ENCODE data around the gene PRIMPOL.
"Not testable (repeated sequence)": the region's sequence is repeated elsewhere in the genome, so short reads cannot be mapped to it uniquely, and the experiment has no call there.

Gene PRIMPOL

DNA sequence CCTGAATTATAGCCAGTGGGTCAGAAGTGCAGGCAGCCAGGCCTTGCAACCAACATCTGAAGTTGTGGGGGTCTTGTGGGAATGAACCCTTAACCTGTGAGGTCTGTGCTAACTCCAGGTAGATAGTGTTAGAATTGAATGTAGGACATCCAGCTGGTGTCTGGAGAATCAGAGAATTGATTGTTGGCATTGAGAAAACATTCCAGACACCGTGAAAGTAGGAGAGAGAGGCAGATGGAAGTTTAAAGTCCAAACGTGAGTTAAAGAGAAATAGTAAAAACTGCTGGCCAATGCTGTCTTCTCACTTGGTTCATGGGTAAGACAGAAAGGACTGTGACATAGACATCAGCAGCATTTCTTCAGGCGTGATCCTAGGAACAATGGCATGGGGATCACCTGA is 28.0 kb upstream of the PRIMPOL start:
- Histone ChIP-seq H2AK5ac (ENCODE audit: low read length, severe bottlenecking) (no peak overlapping the region), H2BK12ac (ENCODE audit: low read length in 2 of 2) (no peak overlapping the region), H3K4ac (ENCODE audit: low read depth in 1 of 2, low read length in 2 of 2) (no peak overlapping the region), H3K9me3 (ENCODE audit: control insufficient read depth, low read length) (no peaks in the 10 kb centered on the region), H3K4me1 (ENCODE audit: control insufficient read depth, insufficient read depth, low read depth, low read length) (peaks cover 2% of the 10 kb centered on the region), H3K27ac (ENCODE audit: low read length, poor library complexity, severe bottlenecking) (no peak overlapping the region), H3K9ac (ENCODE audit: low read length) (no peak overlapping the region), H4K91ac (ENCODE audit: low read length) (no peak overlapping the region), H2BK15ac (ENCODE audit: low read depth, poor library complexity, severe bottlenecking) (no peak overlapping the region), H3K27me3 (ENCODE audit: control insufficient read depth in 1 of 2, insufficient read depth in 1 of 2, low read length in 2 of 2) (no peaks in the 10 kb centered on the region), H4K8ac (ENCODE audit: low read length) (no peak overlapping the region), H3K36me3 (ENCODE audit: control insufficient read depth in 1 of 2, insufficient read depth in 2 of 2, low read depth in 1 of 2, low read length in 2 of 2) (peaks cover 12 to 13% of the 10 kb centered on the region in 2 experiments), H3K23ac (ENCODE audit: low read length in 2 of 2) (no peak overlapping the region), H3K4me2 (ENCODE audit: low read length, poor library complexity, severe bottlenecking) (no peak overlapping the region), H3K79me1 (replicated peaks; ENCODE audit: low read length, poor library complexity, severe bottlenecking) (no peaks in the 10 kb centered on the region), H3K4me3 (ENCODE audit: insufficient read depth in 1 of 2, low read depth in 1 of 2, low read length in 2 of 2) (no peak overlapping the region), H3K14ac (ENCODE audit: low read length in 2 of 2) (no peak overlapping the region), H3K18ac (ENCODE audit: low read depth in 1 of 2, low read length in 2 of 2) (no peak overlapping the region), H2AFZ (ENCODE audit: low read depth, low read length) (no peak overlapping the region), H2BK120ac (ENCODE audit: low read depth, low read length) (no peak overlapping the region), H2BK5ac (ENCODE audit: low read depth, low read length, poor library complexity, severe bottlenecking) (no peak overlapping the region)
- no peak for DNase-seq
- WGBS: 94% methylated on average over 3 of the region's 3 CpGs

DNA sequence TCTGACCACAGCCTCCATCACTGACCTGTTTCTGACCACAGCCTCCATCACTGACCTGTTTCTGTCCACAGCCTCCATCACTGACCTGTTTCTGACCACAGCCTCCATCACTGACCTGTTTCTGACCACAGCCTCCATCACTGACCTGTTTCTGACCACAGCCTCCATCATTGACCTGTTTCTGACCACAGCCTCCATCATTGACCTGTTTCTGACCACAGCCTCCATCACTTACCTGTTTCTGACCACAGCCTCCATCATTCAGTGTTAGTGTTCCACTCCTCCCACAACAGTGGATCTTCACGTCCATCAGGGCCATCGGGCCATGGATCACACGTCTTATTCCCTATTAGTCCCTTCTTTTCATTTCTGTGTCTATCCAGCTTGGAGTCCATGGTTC is 25.0 kb upstream of the PRIMPOL start:
- not testable (repeated sequence) for H2AFZ ChIP-seq (ENCODE audit: low read depth, low read length); H3K23ac ChIP-seq (ENCODE audit: low read length in 2 of 2); H3K79me1 ChIP-seq (replicated peaks; ENCODE audit: low read length, poor library complexity, severe bottlenecking); H2BK15ac ChIP-seq (ENCODE audit: low read depth, poor library complexity, severe bottlenecking); H3K27me3 ChIP-seq (ENCODE audit: control insufficient read depth in 1 of 2, insufficient read depth in 1 of 2, low read length in 2 of 2); H4K91ac ChIP-seq (ENCODE audit: low read length); H3K9ac ChIP-seq (ENCODE audit: low read length); H3K14ac ChIP-seq (ENCODE audit: low read length in 2 of 2); H2BK5ac ChIP-seq (ENCODE audit: low read depth, low read length, poor library complexity, severe bottlenecking); H2BK12ac ChIP-seq (ENCODE audit: low read length in 2 of 2); H3K4ac ChIP-seq (ENCODE audit: low read depth in 1 of 2, low read length in 2 of 2); H3K4me1 ChIP-seq (ENCODE audit: control insufficient read depth, insufficient read depth, low read depth, low read length); H3K4me3 ChIP-seq (ENCODE audit: insufficient read depth in 1 of 2, low read depth in 1 of 2, low read length in 2 of 2); H3K27ac ChIP-seq (ENCODE audit: low read length, poor library complexity, severe bottlenecking); H2BK120ac ChIP-seq (ENCODE audit: low read depth, low read length); H3K9me3 ChIP-seq (ENCODE audit: control insufficient read depth, low read length); DNase-seq; H4K8ac ChIP-seq (ENCODE audit: low read length); H3K18ac ChIP-seq (ENCODE audit: low read depth in 1 of 2, low read length in 2 of 2); H3K4me2 ChIP-seq (ENCODE audit: low read length, poor library complexity, severe bottlenecking); H2AK5ac ChIP-seq (ENCODE audit: low read length, severe bottlenecking)
- H3K36me3 ChIP-seq (ENCODE audit: control insufficient read depth in 1 of 2, insufficient read depth in 2 of 2, low read depth in 1 of 2, low read length in 2 of 2): peaks cover 23 to 42% of the 10 kb centered on the region in 2 experiments
- WGBS: 99% methylated on average over 3 of the region's 3 CpGs

DNA sequence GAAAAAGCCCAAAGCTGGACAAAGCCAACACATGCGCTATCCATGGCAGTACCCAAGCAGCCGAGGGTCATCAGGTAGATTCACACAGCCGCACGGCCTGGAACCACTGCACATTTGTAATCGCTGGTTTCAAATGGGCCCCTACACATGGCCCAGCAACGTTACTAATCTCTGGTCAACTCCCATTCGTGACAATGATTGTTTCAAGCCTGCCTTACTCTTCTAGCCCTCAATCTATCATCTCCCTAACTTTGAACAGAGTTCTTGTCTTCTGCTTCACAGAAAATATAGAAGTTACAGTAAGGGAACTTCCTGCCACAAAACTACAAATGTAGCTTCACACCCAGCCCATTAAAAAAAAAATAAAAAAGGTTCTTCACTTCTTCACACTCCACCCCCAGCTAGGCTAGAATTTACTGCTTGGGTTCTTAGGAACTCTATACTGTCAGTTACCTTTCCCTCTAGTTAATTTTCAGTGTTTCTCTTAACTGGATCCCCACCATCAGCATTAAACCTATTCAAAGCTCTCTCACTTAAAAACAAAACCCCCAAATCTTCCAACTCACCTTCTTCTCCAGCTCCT is 24.5 kb upstream of the PRIMPOL start:
- Histone ChIP-seq H3K27me3 (ENCODE audit: control insufficient read depth in 1 of 2, insufficient read depth in 1 of 2, low read length in 2 of 2) (no peaks in the 10 kb centered on the region), H2BK12ac (ENCODE audit: low read length in 2 of 2) (no peak overlapping the region), H3K79me1 (replicated peaks; ENCODE audit: low read length, poor library complexity, severe bottlenecking) (peaks cover 5% of the 10 kb centered on the region), H4K91ac (ENCODE audit: low read length) (no peak overlapping the region), H4K8ac (ENCODE audit: low read length) (no peak overlapping the region), H3K4ac (ENCODE audit: low read depth in 1 of 2, low read length in 2 of 2) (no peak overlapping the region), H3K4me3 (ENCODE audit: insufficient read depth in 1 of 2, low read depth in 1 of 2, low read length in 2 of 2) (no peak overlapping the region), H3K9me3 (ENCODE audit: control insufficient read depth, low read length) (no peaks in the 10 kb centered on the region), H2BK5ac (ENCODE audit: low read depth, low read length, poor library complexity, severe bottlenecking) (no peak overlapping the region), H3K27ac (ENCODE audit: low read length, poor library complexity, severe bottlenecking) (peak overlapping the region; percentile 42), H2BK15ac (ENCODE audit: low read depth, poor library complexity, severe bottlenecking) (no peak overlapping the region), H3K14ac (ENCODE audit: low read length in 2 of 2) (no peak overlapping the region), H3K4me1 (ENCODE audit: control insufficient read depth, insufficient read depth, low read depth, low read length) (no peaks in the 10 kb centered on the region), H2AK5ac (ENCODE audit: low read length, severe bottlenecking) (no peak overlapping the region), H2BK120ac (ENCODE audit: low read depth, low read length) (no peak overlapping the region), H2AFZ (ENCODE audit: low read depth, low read length) (no peak overlapping the region), H3K23ac (ENCODE audit: low read length in 2 of 2) (no peak overlapping the region), H3K36me3 (ENCODE audit: control insufficient read depth in 1 of 2, insufficient read depth in 2 of 2, low read depth in 1 of 2, low read length in 2 of 2) (peaks cover 24 to 47% of the 10 kb centered on the region in 2 experiments), H3K18ac (ENCODE audit: low read depth in 1 of 2, low read length in 2 of 2) (no peak overlapping the region), H3K4me2 (ENCODE audit: low read length, poor library complexity, severe bottlenecking) (no peak overlapping the region), H3K9ac (ENCODE audit: low read length) (no peak overlapping the region)
- 96% methylated on average over 7 of the region's 7 CpGs for WGBS
- no peak for DNase-seq

DNA sequence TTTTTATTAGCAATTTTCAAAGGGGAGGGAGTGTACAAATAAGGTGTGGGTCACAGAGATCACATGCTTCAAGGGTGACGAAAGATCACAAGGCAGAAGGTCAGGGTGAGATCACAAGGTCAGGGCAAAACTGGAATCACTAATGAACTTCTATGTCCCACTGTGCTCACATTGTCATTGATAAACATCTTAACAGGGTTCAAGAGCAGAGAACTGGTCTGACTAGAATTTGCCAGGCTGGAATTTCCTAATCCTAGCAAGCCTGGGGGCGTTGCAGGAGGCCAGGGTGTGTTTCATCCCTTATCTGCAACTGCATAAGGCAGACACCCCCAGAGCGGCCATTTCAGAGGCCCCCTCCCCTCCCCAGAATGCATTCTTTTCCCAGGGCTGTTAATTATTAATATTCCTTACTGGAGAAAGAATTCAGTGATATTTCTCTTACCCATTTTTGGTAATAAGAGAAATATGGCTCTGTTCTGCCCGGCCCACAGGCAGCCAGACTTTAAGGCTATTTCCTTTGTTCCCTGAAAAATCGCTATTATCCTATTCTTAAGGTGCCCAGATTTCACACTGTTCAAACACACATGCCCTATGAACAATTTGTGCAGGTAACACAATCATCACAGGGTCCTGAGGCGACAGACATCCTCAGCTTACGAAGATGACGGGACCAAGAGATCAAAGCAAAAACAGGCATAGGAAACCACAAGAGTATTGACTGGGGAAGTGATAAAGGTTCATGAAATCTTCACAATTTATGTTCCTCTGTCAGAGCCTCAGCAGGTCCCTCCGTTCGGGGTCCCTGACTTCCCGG is 23.5 kb upstream of the PRIMPOL start:
- H2BK12ac ChIP-seq (ENCODE audit: low read length in 2 of 2); H3K4me2 ChIP-seq (ENCODE audit: low read length, poor library complexity, severe bottlenecking); H3K23ac ChIP-seq (ENCODE audit: low read length in 2 of 2); H3K4me1 ChIP-seq (ENCODE audit: control insufficient read depth, insufficient read depth, low read depth, low read length); H3K9me3 ChIP-seq (ENCODE audit: control insufficient read depth, low read length); H2BK5ac ChIP-seq (ENCODE audit: low read depth, low read length, poor library complexity, severe bottlenecking); H4K8ac ChIP-seq (ENCODE audit: low read length); H4K91ac ChIP-seq (ENCODE audit: low read length); H2BK120ac ChIP-seq (ENCODE audit: low read depth, low read length); H3K79me1 ChIP-seq (replicated peaks; ENCODE audit: low read length, poor library complexity, severe bottlenecking); H3K4me3 ChIP-seq (ENCODE audit: insufficient read depth in 1 of 2, low read depth in 1 of 2, low read length in 2 of 2); DNase-seq; H3K4ac ChIP-seq (ENCODE audit: low read depth in 1 of 2, low read length in 2 of 2); H2BK15ac ChIP-seq (ENCODE audit: low read depth, poor library complexity, severe bottlenecking); H3K18ac ChIP-seq (ENCODE audit: low read depth in 1 of 2, low read length in 2 of 2); H3K9ac ChIP-seq (ENCODE audit: low read length); H3K27me3 ChIP-seq (ENCODE audit: control insufficient read depth in 1 of 2, insufficient read depth in 1 of 2, low read length in 2 of 2); H3K14ac ChIP-seq (ENCODE audit: low read length in 2 of 2); H2AFZ ChIP-seq (ENCODE audit: low read depth, low read length): not testable (repeated sequence)
- WGBS: 86% methylated on average over 10 of the region's 11 CpGs
- peaks cover 30 to 57% of the 10 kb centered on the region in 2 experiments for H3K36me3 ChIP-seq (ENCODE audit: control insufficient read depth in 1 of 2, insufficient read depth in 2 of 2, low read depth in 1 of 2, low read length in 2 of 2)
- H2AK5ac ChIP-seq (ENCODE audit: low read length, severe bottlenecking): peak overlapping the region; percentile 44
- peak overlapping the region; percentile 55 for H3K27ac ChIP-seq (ENCODE audit: low read length, poor library complexity, severe bottlenecking)

Data from mesenchymal stem cell (in vitro differentiated cells and primary cell).